ENCODE measurements around the gene ALG9. TPM values are rescaled to one million over a fixed set of nuclear protein-coding genes. Genes with fewer than 3 reads are reported as not detected.
"Not testable (repeated sequence)": the region's sequence is repeated elsewhere in the genome, so short reads cannot be mapped to it uniquely, and the experiment has no call there.

Gene ALG9
- total RNA-seq, 2 experiments from 2014 or later: 29.2 to 31.1 TPM

DNA sequence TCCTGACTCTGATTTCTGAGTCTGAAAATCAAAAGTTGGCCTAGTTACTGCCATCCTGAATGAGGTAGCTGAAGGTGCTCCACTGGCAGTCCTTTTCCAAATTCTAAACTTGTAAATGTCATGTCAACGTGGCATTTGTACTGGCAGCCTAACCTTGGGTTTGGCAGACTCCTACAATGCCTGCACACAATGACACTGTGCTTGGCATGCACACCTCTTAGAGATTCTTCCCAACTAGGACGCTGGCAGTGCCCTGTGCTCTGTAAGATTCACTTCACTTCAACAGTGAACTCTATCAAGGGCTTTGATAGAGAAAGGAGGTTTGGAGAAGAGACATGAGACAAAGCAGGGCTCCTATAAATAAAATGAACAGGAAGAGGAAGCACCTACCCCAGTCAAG lies 83.3 kb downstream of the ALG9 start:
- H3K27ac Mint-ChIP-seq: no peak overlapping the region
- no peak for DNase-seq

DNA sequence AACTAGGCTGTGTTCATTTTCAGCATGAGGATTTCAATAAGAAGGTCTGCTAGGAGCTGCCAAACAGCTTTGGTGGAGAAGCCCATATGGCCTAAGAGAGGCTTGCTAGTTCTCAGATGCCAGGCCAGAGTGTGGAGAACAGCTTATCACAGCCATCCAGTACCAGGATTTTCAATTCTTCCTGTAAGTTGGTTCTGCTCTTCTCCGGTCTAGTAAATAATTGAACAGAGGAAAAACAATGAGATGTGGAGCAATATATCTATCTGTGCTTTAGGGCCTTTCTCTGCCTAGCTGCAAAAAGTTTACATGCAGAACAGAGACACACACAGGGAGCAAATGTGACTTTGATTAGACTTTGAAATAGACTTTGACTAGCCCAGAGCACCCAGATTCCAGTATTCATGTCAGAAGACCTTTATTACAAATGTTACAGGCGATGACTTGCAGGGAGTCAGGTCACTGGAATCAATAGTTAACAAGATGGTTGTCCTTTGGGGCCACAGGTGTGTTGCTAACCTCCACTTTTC lies 85.4 kb downstream of the ALG9 start:
- Mint-ChIP-seq H3K36me3 (ENCODE audit: low read depth) (peaks cover 7% of the 10 kb centered on the region), H3K9me3 (ENCODE audit: insufficient read depth) (no peaks in the 10 kb centered on the region), H3K27me3 (ENCODE audit: low read depth) (no peaks in the 10 kb centered on the region), H3K4me1 (ENCODE audit: low read depth) (no peaks in the 10 kb centered on the region), H3K4me3 (no peak overlapping the region), H3K27ac (no peak overlapping the region)
- ATAC-seq: no peak
- ChIA-PET POLR2A (no interaction called here), CTCF (interaction anchor here (1.1 to 1.7 kb wide), 4 partner anchors 9 to 199 kb away, joined by 3 to 9 read pairs (median 4); no protein-coding TSS in a partner anchor)
- DNase-seq: no peak

More for the DNA sequence above, 83.3 kb downstream of the ALG9 start:
- Mint-ChIP-seq H3K27me3 (ENCODE audit: low read depth) (no peaks in the 10 kb centered on the region), H3K4me3 (no peak overlapping the region), H3K4me1 (ENCODE audit: low read depth) (no peaks in the 10 kb centered on the region), H3K9me3 (ENCODE audit: insufficient read depth) (no peaks in the 10 kb centered on the region), H3K36me3 (ENCODE audit: low read depth) (peaks cover 7% of the 10 kb centered on the region)
- POLR2A ChIA-PET: interaction anchor here (0.7 kb wide), 1 partner anchor 336 kb away, joined by 7 read pairs; no protein-coding TSS in a partner anchor
- CTCF ChIA-PET: no interaction called here
- ATAC-seq: no peak

- Mint-ChIP-seq H3K4me1 (ENCODE audit: low read depth) (no peaks in the 10 kb centered on the region), H3K36me3 (ENCODE audit: low read depth) (peaks cover 7% of the 10 kb centered on the region), H3K4me3 (no peak overlapping the region), H3K9me3 (ENCODE audit: insufficient read depth) (no peaks in the 10 kb centered on the region), H3K27ac (no peak overlapping the region), H3K27me3 (ENCODE audit: low read depth) (no peaks in the 10 kb centered on the region)
- CTCF ChIA-PET: interaction anchor here (1.4 to 1.6 kb wide), 2 partner anchors 8 to 198 kb away, joined by 4 to 9 read pairs; no protein-coding TSS in a partner anchor
- DNase-seq (no peak), ATAC-seq (no peak)
- POLR2A ChIA-PET: no interaction called here
Observed at GRCh38 chr11:111785076-111785475, 86.3 kb downstream of the ALG9 start.

DNA sequence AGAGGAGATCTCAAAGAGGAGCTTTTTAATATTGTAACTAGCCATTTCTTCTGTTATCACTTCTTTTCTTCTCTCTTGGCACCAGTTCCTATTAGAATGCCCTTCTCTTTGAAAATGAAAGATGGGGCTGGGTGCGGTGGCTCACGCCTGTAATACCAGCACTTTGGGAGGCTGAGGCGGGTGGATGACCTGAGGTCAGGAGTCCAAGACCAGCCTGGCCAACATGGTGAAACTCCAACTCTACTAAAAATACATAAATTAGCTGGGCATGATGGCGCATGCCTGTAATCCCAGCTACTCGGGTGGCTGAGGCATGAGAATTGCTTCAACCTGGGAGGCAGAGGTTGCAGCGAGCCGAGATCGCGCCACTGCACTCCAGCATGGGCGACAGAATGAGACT lies 87.1 kb downstream of the ALG9 start:
- POLR2A ChIA-PET: interaction anchor here (0.6 kb wide), 1 partner anchor 512 kb away, joined by 5 read pairs; no protein-coding TSS in a partner anchor
- H3K4me1 Mint-ChIP-seq (ENCODE audit: low read depth); H3K36me3 Mint-ChIP-seq (ENCODE audit: low read depth); ATAC-seq; H3K27me3 Mint-ChIP-seq (ENCODE audit: low read depth); DNase-seq; H3K4me3 Mint-ChIP-seq; H3K27ac Mint-ChIP-seq; H3K9me3 Mint-ChIP-seq (ENCODE audit: insufficient read depth): not testable (repeated sequence)
- CTCF ChIA-PET: interaction anchor here (1.0 kb wide), 1 partner anchor 11 kb away, joined by 3 read pairs; no protein-coding TSS in a partner anchor

GRCh38 chr11:111782109-111782741 lies 89.2 kb downstream of the ALG9 start:
- Mint-ChIP-seq H3K4me3 (no peak overlapping the region), H3K4me1 (ENCODE audit: low read depth) (no peaks in the 10 kb centered on the region), H3K27ac (no peak overlapping the region), H3K9me3 (ENCODE audit: insufficient read depth) (no peaks in the 10 kb centered on the region), H3K27me3 (ENCODE audit: low read depth) (no peaks in the 10 kb centered on the region), H3K36me3 (ENCODE audit: low read depth) (peaks cover 7% of the 10 kb centered on the region)
- DNase-seq: no peak
- ChIA-PET CTCF (interaction anchor here (1.1 kb wide), 1 partner anchor 196 kb away, joined by 3 read pairs; no protein-coding TSS in a partner anchor), POLR2A (no interaction called here)
- ATAC-seq: no peak

GRCh38 chr11:111779118-111779517 lies 92.3 kb downstream of the ALG9 start:
- Mint-ChIP-seq H3K36me3 (ENCODE audit: low read depth) (no peaks in the 10 kb centered on the region), H3K27ac (no peak overlapping the region), H3K4me3 (no peak overlapping the region), H3K4me1 (ENCODE audit: low read depth) (no peaks in the 10 kb centered on the region), H3K27me3 (ENCODE audit: low read depth) (no peaks in the 10 kb centered on the region), H3K9me3 (ENCODE audit: insufficient read depth) (no peaks in the 10 kb centered on the region)
- CTCF ChIA-PET: interaction anchor here (1.1 to 6.7 kb wide), 6 partner anchors 15 to 192 kb away, joined by 3 to 118 read pairs (median 7); partner anchors contain the start of gene PPP2R1B
- DNase-seq (no peak), ATAC-seq (no peak)
- POLR2A ChIA-PET: no interaction called here

- no peaks in the 10 kb centered on the region for H3K4me1 Mint-ChIP-seq (ENCODE audit: low read depth)
- H3K4me3 Mint-ChIP-seq: no peak overlapping the region
- ChIA-PET CTCF (interaction anchor here (0.7 to 6.7 kb wide), 21 partner anchors 8 to 234 kb away, joined by 3 to 118 read pairs (median 6); partner anchors contain the start of gene PPP2R1B), POLR2A (no interaction called here)
- ATAC-seq (no peak), DNase-seq (no peak)
- no peaks in the 10 kb centered on the region for H3K36me3 Mint-ChIP-seq (ENCODE audit: low read depth)
- no peaks in the 10 kb centered on the region for H3K27me3 Mint-ChIP-seq (ENCODE audit: low read depth)
- no peaks in the 10 kb centered on the region for H3K9me3 Mint-ChIP-seq (ENCODE audit: insufficient read depth)
- H3K27ac Mint-ChIP-seq: no peak overlapping the region
Observed at GRCh38 chr11:111778047-111778558, 93.3 kb downstream of the ALG9 start.

- ChIA-PET CTCF (interaction anchor here (0.7 to 6.7 kb wide), 46 partner anchors 9 to 323 kb away, joined by 3 to 118 read pairs (median 4); partner anchors contain the start of genes ALG9 and PPP2R1B), POLR2A (interaction anchor here (0.6 to 1.6 kb wide), 3 partner anchors 11 to 408 kb away, joined by 3 to 6 read pairs (median 3); partner anchors contain the start of gene PPP2R1B)
- H3K9me3 Mint-ChIP-seq (ENCODE audit: insufficient read depth): no peaks in the 10 kb centered on the region
- H3K4me1 Mint-ChIP-seq (ENCODE audit: low read depth): no peaks in the 10 kb centered on the region
- H3K4me3 Mint-ChIP-seq: no peak overlapping the region
- no peaks in the 10 kb centered on the region for H3K27me3 Mint-ChIP-seq (ENCODE audit: low read depth)
- no peak overlapping the region for H3K27ac Mint-ChIP-seq
- DNase-seq: peak; percentile 54
- H3K36me3 Mint-ChIP-seq (ENCODE audit: low read depth): no peaks in the 10 kb centered on the region
- peak; percentile 96 for ATAC-seq
Observed at GRCh38 chr11:111777094-111778046, 94.0 kb downstream of the ALG9 start.

GRCh38 chr11:111776398-111777093 lies 94.8 kb downstream of the ALG9 start:
- ATAC-seq (no peak), DNase-seq (no peak)
- CTCF ChIA-PET: interaction anchor here (0.7 to 6.7 kb wide), 36 partner anchors 9 to 322 kb away, joined by 3 to 118 read pairs (median 5); partner anchors contain the start of genes ALG9 and PPP2R1B
- Mint-ChIP-seq H3K27me3 (ENCODE audit: low read depth) (no peaks in the 10 kb centered on the region), H3K4me3 (no peak overlapping the region), H3K9me3 (ENCODE audit: insufficient read depth) (no peaks in the 10 kb centered on the region), H3K4me1 (ENCODE audit: low read depth) (no peaks in the 10 kb centered on the region), H3K36me3 (ENCODE audit: low read depth) (no peaks in the 10 kb centered on the region), H3K27ac (no peak overlapping the region)
- POLR2A ChIA-PET: interaction anchor here (0.6 to 1.6 kb wide), 2 partner anchors 10 to 21 kb away, joined by 3 to 6 read pairs; partner anchors contain the start of gene PPP2R1B

DNA sequence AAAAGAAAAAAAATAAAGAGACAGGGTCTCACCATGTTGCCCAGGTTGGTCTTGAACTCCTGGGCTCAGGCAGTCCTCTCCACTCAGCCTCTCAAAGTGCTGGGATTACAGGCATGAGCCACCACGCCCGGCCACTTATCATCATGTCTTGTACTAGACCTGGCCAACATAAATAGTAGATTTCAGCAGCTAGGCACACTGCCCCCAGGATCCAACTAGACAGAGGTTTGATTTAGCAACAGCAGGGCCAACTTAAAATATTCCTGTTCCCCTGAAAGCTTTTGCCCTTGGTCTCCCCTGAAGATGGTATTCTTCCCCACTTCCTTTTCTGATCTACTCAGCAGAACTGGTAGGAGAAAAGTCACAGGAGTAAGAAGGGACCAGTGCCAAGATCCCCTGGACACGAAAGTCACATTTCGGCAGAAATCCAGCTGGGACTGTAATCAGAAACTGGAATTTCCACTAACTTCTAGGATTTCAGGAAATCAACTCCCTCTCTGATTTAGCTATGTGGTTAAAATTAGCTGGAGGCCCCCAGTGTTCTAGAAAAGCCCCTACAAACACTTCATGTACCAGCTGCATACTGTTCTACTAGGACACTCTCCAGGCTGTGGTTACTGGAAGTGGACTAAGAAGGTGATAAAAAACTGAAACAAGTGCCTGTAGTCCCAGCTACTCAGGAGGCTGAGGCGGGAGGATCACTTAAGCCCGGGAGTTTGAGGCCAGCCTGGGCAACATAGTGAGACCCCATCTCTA lies 96.2 kb downstream of the ALG9 start:
- no peak overlapping the region for H3K27ac Mint-ChIP-seq
- ChIA-PET POLR2A (no interaction called here), CTCF (interaction anchor here (1.4 to 6.7 kb wide), 6 partner anchors 11 to 188 kb away, joined by 3 to 118 read pairs (median 42); partner anchors contain the start of gene PPP2R1B)

More for the DNA sequence above, 96.2 kb downstream of the ALG9 start:
- Mint-ChIP-seq H3K4me3 (no peak overlapping the region), H3K9me3 (ENCODE audit: insufficient read depth) (no peaks in the 10 kb centered on the region), H3K36me3 (ENCODE audit: low read depth) (no peaks in the 10 kb centered on the region), H3K27me3 (ENCODE audit: low read depth) (no peaks in the 10 kb centered on the region), H3K4me1 (ENCODE audit: low read depth) (no peaks in the 10 kb centered on the region)
- DNase-seq (no peak), ATAC-seq (no peak)
